Mesodermal cell (in vitro differentiated cells): Measurements from ENCODE around the gene GNAT3.

ENCODE experiments used
- H3K27ac ChIP-seq: 2 replicates; pipeline ENCODE4 v1.7.0; 2013; ENCODE audit warnings: mild to moderate bottlenecking, low read depth, low read length, moderate library complexity; ENCODE audit not compliant: severe bottlenecking
- H3K36me3 ChIP-seq: 2 replicates; pipeline ENCODE4 v1.7.1; 2013; ENCODE audit warnings: mild to moderate bottlenecking, low read length, moderate library complexity; ENCODE audit not compliant: control insufficient read depth, insufficient read depth
- H3K4me1 ChIP-seq: one replicate; pipeline ENCODE4 v1.7.1; 2013; ENCODE audit warnings: mild to moderate bottlenecking, low read length; ENCODE audit not compliant: insufficient read depth, control insufficient read depth, poor library complexity, severe bottlenecking
- H3K4me3 ChIP-seq: 2 replicates; pipeline ENCODE4 v1.7.0; 2013; ENCODE audit warnings: low read length, control low read depth, mild to moderate bottlenecking; ENCODE audit not compliant: insufficient read depth, poor library complexity, severe bottlenecking; ENCODE audit errors: extremely low read depth
- H3K9me3 ChIP-seq: 2 replicates; pipeline ENCODE4 v1.7.1; 2013; ENCODE audit warnings: mild to moderate bottlenecking, low read length, moderate library complexity; ENCODE audit not compliant: control insufficient read depth
- WGBS, 2 experiments: methylation state at CpG; one replicate each; pipeline ENCODE4 v1.1.5; 2013; ENCODE audit warnings: missing lambda C conversion rate in 2 of 2; ENCODE audit not compliant: insufficient coverage in 2 of 2; 5-methylcytosine and 5-hydroxymethylcytosine counted together

Gene GNAT3

GRCh38 chr7:80444811-80445210 is 67.1 kb downstream of the GNAT3 start:
- WGBS, 2 experiments = no CpG with 5 or more reads among the region's 1 CpG

GRCh38 chr7:80443325-80443724 is 68.5 kb downstream of the GNAT3 start:
- Histone ChIP-seq H3K27ac (no peak overlapping the region), H3K9me3 (no peaks in the 10 kb centered on the region), H3K4me1 (no peaks in the 10 kb centered on the region), H3K4me3 (no peak overlapping the region), H3K36me3 (no peaks in the 10 kb centered on the region)
- 89% methylated on average over 3 of the region's 3 CpGs; no CpG with 5 or more reads in 1 of the 2 experiments for WGBS, 2 experiments

More at GRCh38 chr7:80444811-80445210, 67.1 kb downstream of the GNAT3 start:
- H3K4me1 ChIP-seq = no peaks in the 10 kb centered on the region
- H3K9me3 ChIP-seq = no peaks in the 10 kb centered on the region
- H3K4me3 ChIP-seq = no peak overlapping the region
- H3K27ac ChIP-seq = no peak overlapping the region
- no peaks in the 10 kb centered on the region for H3K36me3 ChIP-seq

- H3K27ac ChIP-seq = no peak overlapping the region
- no peaks in the 10 kb centered on the region for H3K4me1 ChIP-seq
- H3K36me3 ChIP-seq = no peaks in the 10 kb centered on the region
- no peak overlapping the region for H3K4me3 ChIP-seq
- H3K9me3 ChIP-seq = no peaks in the 10 kb centered on the region
- 59 to 83% methylated on average over 2 of the region's 2 CpGs for WGBS, 2 experiments
Observed at GRCh38 chr7:80440883-80441282, 71.0 kb downstream of the GNAT3 start.

- H3K36me3 ChIP-seq = no peaks in the 10 kb centered on the region
- H3K9me3 ChIP-seq = no peaks in the 10 kb centered on the region
- no peak overlapping the region for H3K27ac ChIP-seq
- H3K4me3 ChIP-seq = no peak overlapping the region
- WGBS, 2 experiments = 98 to 100% methylated on average over 1 to 2 of the region's 4 CpGs
- H3K4me1 ChIP-seq = no peaks in the 10 kb centered on the region
Observed at GRCh38 chr7:80439894-80440821, 71.7 kb downstream of the GNAT3 start.

GRCh38 chr7:80435521-80435920 is 76.3 kb downstream of the GNAT3 start:
- Histone ChIP-seq H3K4me3 (no peak overlapping the region), H3K4me1 (no peaks in the 10 kb centered on the region), H3K36me3 (no peaks in the 10 kb centered on the region), H3K27ac (no peak overlapping the region), H3K9me3 (peaks cover 12% of the 10 kb centered on the region)
- whole genome bisulfite sequencing, 2 experiments = 100% methylated on average over 1 to 2 of the region's 2 CpGs

- H3K9me3 ChIP-seq = peaks cover 12% of the 10 kb centered on the region
- H3K4me3 ChIP-seq = no peak overlapping the region
- no peaks in the 10 kb centered on the region for H3K36me3 ChIP-seq
- no peaks in the 10 kb centered on the region for H3K4me1 ChIP-seq
- H3K27ac ChIP-seq = no peak overlapping the region
- whole genome bisulfite sequencing, 2 experiments = 67 to 91% methylated on average over 4 of the region's 5 CpGs
Observed at GRCh38 chr7:80434047-80434446, 77.8 kb downstream of the GNAT3 start.

- Histone ChIP-seq H3K4me3 (no peak overlapping the region), H3K27ac (no peak overlapping the region), H3K4me1 (no peaks in the 10 kb centered on the region), H3K9me3 (peaks cover 12% of the 10 kb centered on the region), H3K36me3 (no peaks in the 10 kb centered on the region)
- no CpG with 5 or more reads among the region's 1 CpG for WGBS, 2 experiments
Observed at GRCh38 chr7:80432166-80432565, 79.7 kb downstream of the GNAT3 start.

GRCh38 chr7:80429181-80429580 is 82.7 kb downstream of the GNAT3 start:
- Histone ChIP-seq H3K4me1 (no peaks in the 10 kb centered on the region), H3K4me3 (no peak overlapping the region), H3K27ac (no peak overlapping the region), H3K9me3 (peaks cover 5% of the 10 kb centered on the region), H3K36me3 (no peaks in the 10 kb centered on the region)
- WGBS, 2 experiments = no CpG with 5 or more reads among the region's 1 CpG

GRCh38 chr7:80428161-80429054 is 83.5 kb downstream of the GNAT3 start:
- WGBS, 2 experiments = 48 to 100% methylated on average over 1 to 2 of the region's 9 CpGs
- no peaks in the 10 kb centered on the region for H3K9me3 ChIP-seq
- no peak overlapping the region for H3K4me3 ChIP-seq
- H3K27ac ChIP-seq = no peak overlapping the region
- H3K4me1 ChIP-seq = no peaks in the 10 kb centered on the region
- no peaks in the 10 kb centered on the region for H3K36me3 ChIP-seq

- Histone ChIP-seq H3K36me3 (no peaks in the 10 kb centered on the region), H3K4me3 (no peak overlapping the region), H3K4me1 (no peaks in the 10 kb centered on the region), H3K27ac (no peak overlapping the region), H3K9me3 (no peaks in the 10 kb centered on the region)
- WGBS, 2 experiments = 81 to 90% methylated on average over 4 of the region's 4 CpGs
Observed at GRCh38 chr7:80427218-80427617, 84.6 kb downstream of the GNAT3 start.
